Stimulated activated naive CD8-positive, alpha-beta T cell treated with anti-CD3 and anti-CD28 coated beads, Interleukin-15, Interleukin-2, amounts not matched to agents 100 U/mL and 50 U/mL, for 24 hours (primary cell): Measurements from ENCODE around the gene CCDC171.
"Not testable (repeated sequence)": the region's sequence is repeated elsewhere in the genome, so short reads cannot be mapped to it uniquely, and the experiment has no call there.

Source experiments
- ATAC-seq: fragments of 150-1000 bp; cut with Tn5 transposase; one replicate; pipeline ENCODE4 v1.10.0; 2021
- DNase-seq: peaks from one replicate; pipeline ENCODE4 v3.0.0; 2021

The CCDC171 gene

DNA sequence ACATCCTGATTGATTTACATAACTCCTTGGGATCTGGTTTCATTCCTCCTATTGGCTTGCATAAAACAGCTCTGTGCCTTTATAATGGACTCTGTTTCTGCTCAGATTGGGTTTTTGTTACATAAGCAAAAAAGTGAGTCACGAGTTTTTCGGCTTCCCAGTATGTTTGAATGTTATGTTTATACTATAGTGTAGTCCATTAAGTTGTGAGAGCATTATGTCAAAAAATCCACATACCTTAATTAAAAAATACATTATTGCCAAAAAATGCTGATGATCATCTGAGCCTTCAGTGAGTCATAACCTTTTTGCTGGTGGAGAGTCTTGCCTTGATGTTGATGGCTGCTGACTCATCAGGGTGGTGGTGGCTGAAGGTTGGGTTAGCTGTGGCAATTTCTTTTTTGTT lies 144.6 kb downstream of the CCDC171 start:
- ATAC-seq (no peak), DNase-seq (peak; percentile 4)

DNA sequence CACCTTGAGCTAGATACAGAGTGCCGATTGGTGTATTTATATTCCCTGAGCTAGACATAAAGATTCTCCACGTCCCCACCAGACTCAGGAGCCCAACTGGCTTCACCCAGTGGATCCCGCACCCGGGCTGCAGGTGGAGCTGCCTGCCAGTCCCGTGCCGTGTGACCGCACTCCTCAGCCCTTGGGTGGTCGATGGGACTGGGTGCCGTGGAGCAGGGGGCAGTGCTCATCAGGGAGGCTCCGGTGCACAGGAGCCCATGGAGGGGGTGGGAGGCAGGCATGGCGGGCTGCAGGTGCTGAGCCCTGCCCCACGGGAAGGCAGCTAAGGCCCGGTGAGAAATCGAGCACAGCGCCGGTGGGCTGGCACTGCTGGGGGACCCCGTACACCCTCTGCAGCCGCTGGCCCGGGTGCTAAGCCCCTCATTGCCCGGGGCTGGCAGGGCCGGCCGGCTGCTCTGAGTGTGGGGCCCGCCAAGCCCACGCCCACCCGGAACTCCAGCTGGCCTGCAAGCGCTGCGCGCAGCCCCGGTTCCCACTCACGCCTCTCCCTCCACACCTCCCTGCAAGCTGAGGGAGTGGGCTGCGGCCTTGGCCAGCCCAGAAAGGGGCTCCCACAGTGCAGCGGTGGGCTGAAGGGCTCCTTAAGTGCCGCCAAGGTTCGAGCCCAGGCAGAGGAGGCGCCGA lies 147.2 kb downstream of the CCDC171 start:
- ATAC-seq, DNase-seq: not testable (repeated sequence)

DNA sequence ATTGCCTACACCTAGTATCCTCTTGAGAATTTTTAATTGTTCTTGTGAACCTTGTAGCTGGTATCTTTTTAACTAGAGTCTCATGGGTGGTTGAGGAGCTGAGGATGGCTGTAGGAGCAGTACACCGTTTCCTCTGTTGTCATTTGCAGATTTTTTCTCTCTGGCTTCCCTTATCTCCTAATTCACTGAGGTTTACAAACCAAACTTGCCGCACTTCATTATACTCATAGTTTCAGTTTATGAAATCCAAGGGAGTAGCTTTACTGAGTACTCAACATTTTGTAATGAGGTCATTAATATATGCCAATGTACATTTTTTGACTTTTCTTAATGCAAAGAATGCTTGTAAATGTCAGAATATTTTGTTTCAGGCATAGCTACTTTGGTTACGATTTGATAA lies 154.2 kb downstream of the CCDC171 start:
- ATAC-seq (no peak), DNase-seq (no peak)

DNA sequence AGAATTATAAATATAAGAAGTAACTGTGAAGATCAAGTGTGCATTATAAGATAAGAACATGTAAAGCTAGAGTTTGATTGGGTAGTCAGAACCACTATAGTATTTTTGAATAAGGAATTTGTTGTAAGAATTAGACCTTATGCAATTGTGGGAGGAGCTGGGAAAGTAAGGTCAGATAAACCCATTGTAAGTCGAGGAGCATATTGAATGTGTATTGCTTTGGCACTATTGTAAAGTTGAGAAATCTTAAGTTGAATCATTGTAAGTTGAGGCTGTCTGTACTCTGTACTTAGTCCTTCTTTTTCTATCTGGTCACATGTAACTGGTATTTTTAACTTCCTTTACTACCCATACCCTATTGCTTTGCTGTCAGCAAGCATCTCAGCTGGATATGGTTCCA lies 158.7 kb downstream of the CCDC171 start:
- DNase-seq = no peak

DNA sequence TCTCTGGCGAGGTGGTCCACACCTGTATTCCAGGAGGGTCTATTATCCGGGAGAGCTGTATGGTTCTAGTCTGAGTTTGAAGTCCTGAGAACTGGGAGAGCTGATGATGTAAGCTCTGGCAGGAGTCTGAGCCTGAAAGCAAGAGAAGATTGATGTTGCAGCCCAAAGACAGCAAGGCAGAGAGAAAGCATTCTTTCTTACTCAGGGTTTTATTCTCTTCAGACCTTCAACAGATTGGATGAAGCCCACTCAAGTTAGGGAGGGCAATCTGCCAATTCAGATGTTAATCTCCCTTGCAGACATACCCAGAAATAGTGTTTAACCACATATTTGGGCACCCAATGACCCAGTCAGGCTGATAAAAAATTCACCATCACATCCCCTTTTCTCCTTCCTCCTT lies 159.1 kb downstream of the CCDC171 start:
- no peak for DNase-seq
- no peak for ATAC-seq

More for the DNA sequence above, 158.7 kb downstream of the CCDC171 start:
- no peak for ATAC-seq

DNA sequence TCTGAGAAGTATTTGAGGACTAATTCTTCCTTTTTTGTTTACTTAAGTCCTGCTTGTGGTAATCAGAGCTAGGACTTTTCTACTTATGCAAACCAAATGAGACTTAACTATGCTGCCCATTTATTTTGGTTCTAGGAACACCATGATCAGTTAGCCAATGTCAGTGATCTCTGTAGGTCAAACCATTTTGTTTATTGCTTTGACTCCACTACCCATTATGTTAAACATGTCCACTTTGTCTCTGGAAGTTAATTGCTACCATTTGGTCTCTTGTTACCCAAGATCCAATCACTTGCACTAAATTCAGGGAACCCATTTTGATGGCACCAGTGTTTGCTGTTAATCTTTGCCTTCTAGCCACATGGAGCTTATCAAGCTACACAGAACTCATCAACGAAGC lies 161.9 kb downstream of the CCDC171 start:
- no peak for DNase-seq
- no peak for ATAC-seq

DNA sequence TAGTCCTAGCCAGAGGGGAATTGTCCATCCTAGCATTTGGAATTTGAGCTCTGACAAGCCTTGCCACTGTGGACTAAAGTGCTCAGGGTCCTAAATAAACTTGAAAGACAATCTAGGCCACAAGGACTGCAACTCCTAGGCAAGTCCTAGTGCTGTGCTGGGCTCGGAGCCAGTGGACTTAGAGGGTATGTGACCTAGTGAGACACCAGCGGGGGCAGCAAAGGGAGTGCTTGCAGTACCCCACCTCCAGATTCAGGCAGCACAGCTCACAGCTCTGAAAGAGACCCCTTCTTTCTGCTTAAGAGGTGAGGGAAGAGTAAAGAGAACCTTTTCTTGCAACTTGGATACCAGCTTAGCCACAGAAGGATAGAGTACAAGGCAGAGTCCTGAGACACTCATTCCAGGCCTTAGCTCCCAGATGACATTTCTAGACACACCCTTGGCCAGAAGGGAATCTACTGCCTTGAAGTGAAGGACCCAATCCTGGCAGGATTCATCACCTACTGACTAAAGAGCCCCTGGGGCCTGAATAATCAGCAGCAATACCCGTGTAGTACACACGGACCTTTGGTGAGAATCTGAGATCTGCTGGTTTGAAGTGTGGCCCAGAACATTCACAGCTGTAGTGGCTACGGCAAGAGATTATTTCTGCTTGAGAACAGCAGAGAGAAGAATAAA lies 164.6 kb downstream of the CCDC171 start:
- no peak for ATAC-seq
- no peak for DNase-seq

DNA sequence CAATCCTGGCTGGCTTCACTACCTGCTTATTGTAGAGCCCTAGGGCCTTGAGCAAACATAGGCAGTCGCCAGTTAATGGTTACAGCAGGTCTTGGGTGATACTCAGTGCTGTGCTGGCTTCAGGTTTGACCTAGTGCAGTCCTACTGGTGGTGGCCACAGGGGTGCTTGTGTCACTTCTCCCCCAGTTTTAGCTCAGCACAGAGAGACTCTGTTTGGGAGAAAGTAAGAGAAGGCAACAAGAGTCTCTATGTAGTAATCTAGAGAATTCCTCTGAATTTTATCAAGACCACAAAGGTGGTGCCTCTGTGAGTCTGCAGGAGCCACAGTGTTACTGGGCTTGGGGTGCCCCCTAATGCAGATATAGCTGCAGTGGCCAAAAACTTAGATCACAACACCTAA lies 165.6 kb downstream of the CCDC171 start:
- no peak for DNase-seq
- ATAC-seq = no peak

DNA sequence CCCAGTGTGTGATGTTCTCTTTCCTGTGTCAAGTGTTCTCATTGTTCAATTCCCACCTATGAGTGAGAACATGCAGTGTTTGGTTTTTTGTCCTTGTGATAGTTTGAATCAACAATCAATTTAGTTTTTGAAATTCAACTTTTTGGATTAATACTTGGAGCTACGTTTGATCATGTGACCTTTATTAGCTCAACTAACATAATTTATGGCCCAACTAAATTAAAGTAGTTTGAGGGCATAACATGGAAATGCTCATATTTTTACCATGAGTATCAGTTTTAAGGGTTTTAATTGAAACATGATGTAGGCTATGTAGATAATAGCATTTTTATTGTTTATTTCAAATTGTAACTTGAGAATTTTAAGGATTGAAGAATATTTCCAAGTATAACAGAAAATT lies 168.0 kb downstream of the CCDC171 start:
- ATAC-seq = no peak
- DNase-seq = no peak

DNA sequence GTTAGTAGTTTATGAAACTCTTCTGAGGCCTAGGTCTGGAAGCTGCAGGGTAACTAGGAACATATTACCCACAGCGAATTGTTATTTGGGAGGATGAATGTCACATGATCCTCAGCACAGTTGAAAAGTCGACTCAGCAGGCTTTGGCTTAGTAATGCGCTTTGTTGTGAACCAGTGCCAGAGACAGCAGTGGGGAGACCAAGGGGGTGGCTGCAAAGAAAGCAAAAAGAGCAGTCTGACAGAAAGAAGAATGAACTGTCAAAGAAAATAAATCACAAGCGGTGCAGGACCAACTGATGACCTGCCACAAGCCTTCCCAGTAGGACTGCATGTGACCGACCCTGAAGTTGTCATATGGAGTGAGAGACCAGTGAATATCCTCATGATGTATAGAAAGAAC lies 170.0 kb downstream of the CCDC171 start:
- ATAC-seq (no peak), DNase-seq (no peak)

DNA sequence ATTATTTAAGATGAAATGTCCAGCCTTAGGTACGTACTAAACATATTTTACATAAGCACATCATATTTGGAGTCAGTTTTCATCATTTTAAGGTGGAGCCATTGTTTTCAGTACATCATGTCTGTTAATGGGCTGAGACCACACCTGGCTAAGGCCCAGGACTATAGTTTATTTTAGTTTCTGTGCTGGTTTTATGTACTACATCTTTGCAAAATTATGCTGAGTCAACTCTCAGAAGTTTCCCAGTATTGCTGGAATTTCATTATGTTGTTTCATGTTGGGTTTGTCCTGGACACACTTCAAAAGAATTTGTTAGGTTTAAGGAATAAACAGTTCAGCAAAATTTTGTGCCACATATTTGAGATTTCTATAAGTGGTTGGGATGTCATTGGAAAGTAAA lies 171.2 kb downstream of the CCDC171 start:
- DNase-seq (no peak), ATAC-seq (no peak)

DNA sequence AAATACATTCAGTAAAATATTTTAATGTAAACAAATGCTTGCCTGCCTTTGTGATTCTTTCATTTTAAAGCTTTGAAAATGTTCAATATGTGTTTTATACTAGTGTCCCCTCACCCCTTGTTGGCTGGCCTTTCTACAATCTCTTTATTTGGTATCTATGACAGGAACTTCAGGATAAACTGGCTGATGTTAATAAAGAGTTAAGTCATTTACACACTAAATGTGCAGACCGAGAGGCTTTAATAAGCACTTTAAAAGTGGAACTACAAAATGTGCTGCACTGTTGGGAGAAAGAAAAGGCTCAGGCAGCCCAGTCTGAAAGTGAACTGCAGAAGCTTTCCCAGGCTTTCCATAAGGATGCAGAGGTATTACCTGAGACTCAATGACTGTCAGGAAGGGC lies 171.8 kb downstream of the CCDC171 start:
- DNase-seq (no peak), ATAC-seq (no peak)

DNA sequence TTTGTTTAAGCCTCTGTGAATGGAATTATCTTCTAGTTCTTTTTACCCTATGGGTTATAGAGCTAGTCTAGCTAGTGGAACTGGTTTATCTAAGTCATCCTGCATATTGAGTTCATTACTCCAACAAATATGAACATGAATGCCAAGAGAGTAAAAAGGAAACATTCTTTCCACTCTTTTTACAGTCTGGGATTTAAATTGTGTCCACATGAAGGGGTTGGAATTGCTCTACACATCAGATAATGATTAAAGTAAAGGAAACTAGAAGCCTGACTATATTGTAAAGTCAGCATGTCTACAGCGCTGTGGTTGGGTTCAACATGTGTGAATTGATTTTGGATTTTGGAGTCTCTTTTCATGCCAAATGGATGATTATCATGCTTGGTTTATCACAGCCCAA lies 173.1 kb downstream of the CCDC171 start:
- no peak for ATAC-seq

DNA sequence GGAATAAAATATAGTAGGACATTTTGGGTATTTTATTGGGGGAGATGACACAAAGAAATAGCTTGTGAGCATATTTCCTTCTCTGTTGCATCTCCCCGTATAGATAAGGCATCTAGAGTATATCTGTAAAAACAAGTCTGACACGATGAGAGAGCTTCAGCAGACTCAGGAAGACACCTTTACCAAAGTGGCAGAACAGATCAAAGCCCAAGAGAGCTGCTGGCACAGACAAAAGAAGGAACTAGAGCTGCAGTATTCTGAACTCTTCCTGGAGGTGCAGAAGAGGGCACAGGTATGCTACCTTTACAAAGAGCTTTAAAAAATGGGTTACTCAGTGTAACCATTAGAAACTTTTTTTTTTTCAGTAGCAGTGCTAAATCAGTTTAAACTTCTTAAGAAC lies 176.7 kb downstream of the CCDC171 start:
- DNase-seq (no peak), ATAC-seq (no peak)

More for the DNA sequence above, 173.1 kb downstream of the CCDC171 start:
- no peak for DNase-seq

DNA sequence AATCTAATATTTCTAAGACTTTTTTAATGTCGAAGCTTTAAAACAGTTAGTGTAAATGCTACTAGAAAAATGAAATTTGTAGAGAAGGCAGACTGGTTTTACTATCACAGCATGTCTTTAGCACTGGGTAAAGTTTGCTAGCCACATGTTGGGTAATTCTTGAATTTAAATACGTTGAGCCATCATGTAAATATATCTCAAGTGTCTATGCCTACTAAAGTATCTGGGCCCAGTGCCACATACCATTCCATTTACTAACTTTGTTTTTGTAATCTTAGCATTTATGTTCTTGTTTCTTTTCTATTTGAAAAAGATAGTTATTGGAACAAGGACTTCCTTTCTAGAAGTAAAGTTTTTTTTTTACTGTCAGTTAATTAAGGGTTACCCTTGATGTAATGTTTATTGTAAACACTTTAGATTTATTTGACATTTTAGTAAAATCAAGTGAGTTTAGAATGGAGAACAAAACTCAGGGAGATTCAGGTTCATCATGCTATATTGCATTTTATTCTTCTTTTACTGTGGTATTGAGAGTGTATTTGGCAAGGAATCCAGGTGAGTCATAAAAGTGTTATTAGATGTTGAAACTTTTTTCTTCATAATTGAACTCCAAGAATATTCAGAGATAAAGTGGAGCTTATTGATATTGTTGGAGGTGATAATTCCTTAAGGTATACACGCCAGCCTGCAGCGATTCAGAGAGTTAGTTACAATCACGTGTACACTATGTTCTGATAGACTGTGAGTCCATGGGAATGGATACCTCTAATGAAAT lies 182.4 kb downstream of the CCDC171 start:
- DNase-seq = no peak

DNA sequence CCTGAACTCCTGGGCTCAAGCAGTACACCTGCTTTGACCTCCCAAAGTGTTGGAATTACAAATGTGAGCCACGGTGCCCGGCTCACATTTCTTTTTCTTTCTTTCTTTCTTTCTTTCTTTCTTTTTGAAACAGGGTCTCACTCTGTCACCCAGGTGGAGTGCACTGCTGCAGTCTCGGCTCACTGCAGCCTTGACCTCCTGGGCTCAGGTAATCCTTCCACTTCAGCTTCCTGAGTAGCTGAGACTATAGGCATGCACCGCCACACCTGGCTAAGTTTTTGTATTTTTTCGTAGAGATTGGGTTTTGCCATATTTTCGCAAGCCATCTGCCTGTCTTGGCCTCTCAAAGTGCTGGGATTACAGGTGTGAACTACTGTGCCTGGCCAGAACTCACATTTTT lies 183.7 kb downstream of the CCDC171 start:
- DNase-seq (no peak), ATAC-seq (no peak)

More for the DNA sequence above, 182.4 kb downstream of the CCDC171 start:
- no peak for ATAC-seq

DNA sequence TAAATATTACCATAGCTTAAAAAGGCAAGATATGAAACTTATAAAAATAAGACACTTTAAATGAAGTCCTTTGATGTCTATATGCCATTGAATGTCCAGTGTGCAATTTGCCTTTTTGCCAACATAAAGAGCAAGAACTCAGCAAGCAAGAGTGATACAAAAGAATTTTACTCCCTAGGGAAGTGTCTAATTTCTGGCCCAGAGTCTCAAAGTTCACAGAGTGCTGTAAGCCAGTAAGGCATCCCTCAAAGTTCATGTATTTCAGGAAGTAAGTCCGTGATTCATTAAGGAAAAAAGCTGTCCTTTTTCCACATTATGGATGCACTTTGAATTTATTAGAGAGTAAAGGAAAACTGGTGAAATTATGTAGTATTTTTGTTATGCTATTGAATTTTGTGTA lies 185.2 kb downstream of the CCDC171 start:
- DNase-seq (no peak), ATAC-seq (no peak)

DNA sequence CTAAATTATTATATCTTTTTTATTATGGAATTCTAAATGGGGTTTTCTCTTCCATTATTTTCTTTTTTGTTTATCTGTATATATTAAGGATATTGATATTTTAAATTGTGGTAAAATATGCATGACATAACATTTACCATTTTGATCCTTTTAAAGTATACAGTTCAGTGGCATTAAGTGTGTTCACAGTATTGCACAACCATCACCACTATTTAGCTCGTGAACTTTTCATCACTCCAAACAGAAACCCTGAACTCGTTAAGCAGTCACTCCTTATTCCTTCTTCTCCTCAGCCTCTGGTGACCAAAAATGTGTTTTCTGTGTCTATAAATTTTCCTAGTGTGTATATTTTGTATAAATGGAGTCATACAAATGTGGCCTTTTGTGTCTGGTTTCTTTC lies 188.2 kb downstream of the CCDC171 start:
- ATAC-seq = no peak
- no peak for DNase-seq

DNA sequence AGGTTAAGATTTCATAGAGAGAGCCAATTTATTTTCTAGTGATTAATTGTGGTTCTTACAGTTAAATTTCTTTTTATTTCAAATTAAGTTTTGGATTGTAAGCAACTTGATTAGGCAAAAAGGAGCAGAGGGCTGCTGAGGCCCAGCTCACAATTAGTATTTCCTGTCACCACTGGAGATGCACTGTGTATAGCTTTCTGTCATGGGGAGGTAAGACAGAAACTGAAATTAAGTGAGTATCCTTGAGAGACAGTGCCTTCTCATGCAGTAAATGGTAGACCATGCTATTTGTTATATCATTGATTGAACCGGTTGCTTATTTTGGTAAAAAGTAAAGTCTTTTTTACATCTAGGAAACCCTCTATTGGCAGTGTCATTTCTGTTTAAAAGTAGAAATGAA lies 190.7 kb downstream of the CCDC171 start:
- DNase-seq (no peak), ATAC-seq (no peak)

DNA sequence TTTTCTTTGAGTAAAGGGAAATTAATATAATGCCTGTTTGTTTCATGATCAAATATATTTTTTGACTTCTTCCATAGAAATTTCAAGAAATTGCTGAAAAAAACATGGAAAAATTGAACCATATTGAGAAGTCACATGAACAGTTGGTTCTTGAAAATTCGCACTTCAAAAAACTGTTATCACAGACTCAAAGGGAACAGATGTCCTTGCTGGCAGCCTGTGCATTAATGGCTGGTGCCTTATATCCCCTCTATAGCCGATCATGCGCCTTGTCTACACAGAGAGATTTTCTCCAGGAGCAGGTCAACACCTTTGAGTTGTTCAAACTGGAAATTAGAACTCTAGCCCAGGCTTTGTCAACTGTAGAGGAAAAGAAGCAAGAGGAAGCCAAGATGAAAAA lies 191.4 kb downstream of the CCDC171 start:
- DNase-seq = no peak
- no peak for ATAC-seq

DNA sequence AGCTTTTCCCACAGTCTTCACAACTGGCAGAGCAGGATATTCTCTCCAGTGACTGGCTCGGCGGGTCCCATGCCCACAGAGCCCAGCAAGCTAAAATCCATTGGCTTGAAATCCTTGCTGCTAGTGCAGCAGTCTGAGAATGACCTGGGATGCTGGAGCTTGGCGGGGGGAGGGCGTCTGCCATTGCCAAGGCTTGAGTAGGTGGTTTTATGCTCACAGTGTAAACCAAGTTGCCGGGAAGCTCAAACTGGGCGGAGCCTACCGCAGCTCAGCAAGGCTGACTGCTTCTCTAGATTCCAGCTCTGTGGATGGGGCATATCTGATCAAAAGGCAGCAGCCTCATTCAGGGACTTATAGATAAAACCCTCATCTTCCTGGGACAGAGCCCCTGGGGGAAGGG lies 194.1 kb downstream of the CCDC171 start:
- DNase-seq (no peak), ATAC-seq (no peak)

DNA sequence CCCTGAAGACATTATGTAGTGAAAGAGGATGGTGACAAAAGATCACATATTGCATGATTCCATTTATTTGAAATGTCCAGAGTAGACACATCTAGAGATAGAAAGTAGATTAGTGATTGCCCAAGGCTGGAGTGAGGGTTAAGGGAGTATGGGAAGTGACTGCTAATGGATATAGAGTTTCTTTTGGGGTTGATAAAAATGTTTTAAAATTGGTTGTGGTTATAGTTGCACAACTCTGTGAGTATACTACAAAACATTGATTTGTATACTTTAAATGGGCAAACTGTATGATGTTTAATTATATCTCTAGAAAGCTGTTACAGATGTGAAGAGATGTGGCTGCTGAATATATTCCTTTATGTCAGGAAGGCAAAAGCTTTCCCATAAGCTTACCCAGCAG lies 202.8 kb downstream of the CCDC171 start:
- ATAC-seq (no peak), DNase-seq (no peak)

DNA sequence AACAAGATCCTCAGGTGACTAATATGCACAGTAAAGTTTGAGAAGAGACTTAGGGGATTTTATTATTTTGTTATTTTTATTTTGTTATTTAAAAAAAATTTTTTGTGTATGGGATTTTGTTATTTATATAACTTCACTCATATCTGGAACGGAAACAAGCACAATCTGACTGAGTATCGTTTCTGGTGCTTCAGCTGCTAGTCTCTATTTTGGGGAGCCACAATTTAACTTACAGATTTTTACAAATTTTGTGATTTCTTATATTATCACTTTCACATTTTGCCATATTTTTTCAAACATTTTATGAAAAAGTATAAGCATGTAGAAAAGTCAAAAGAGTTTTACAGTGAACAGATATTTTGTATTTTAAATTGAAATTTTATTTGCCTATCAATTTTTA lies 208.7 kb downstream of the CCDC171 start:
- no peak for ATAC-seq
- no peak for DNase-seq
